Spleen (tissue), 7 donors: Measurements from ENCODE around the gene ATP5F1E.

Experiments used
- CTCF ChIP-seq, 11 experiments: fragments of 200-600 bp in 7 of 11; fragments of 450-650 bp in 4 of 11; sonication (generic) in 4 of 11; IDR thresholded peaks in 8 of 11; conservative IDR thresholded peaks in 3 of 11; 1 replicate in 7 of 11; 2 replicates in 4 of 11; pipeline versions ENCODE4 v1.4.0 to v1.8.0; 2016 to 2021; ENCODE audit warnings: antibody characterized with exemption in 11 of 11, inconsistent platforms in 4 of 11, mild to moderate bottlenecking in 1 of 11
- POLR2A ChIP-seq, 3 donors: fragments of 450-650 bp; IDR thresholded peaks; one replicate each; pipeline ENCODE4 v1.5.1; 2017; ENCODE audit warnings: antibody characterized with exemption in 3 of 3, mild to moderate bottlenecking in 1 of 3
- donor health status: DM: no; HTN: no; CAD: no; lungs with moderate emphysema.
- donor health status: DM: no; HTN: no; CAD: no.
- donor health status: DM: no; HTN: no; CAD: no.

GRCh38 chr20:58990651-58991445 is 41.3 kb downstream of the ATP5F1E start:
- TF ChIP-seq CTCF (IDR thresholded peaks at IDR 0.05 in 8 of 11, conservative IDR thresholded peaks at IDR 0.05 in 3 of 11) (no peak), POLR2A (IDR thresholded peaks at IDR 0.05) (no peak)
